HEK293 (cell line): ENCODE data around the gene SIAH2.

Source experiments
- CTCF ChIA-PET: fragments of 350-600 bp; formaldehyde crosslinking; extraction: SDS; loops from one replicate; lab custom pipeline; 2021; ENCODE audit warnings: antibody characterized with exemption; lab: Yijun Ruan, JAX
- POLR2A ChIA-PET: fragments of 300-600 bp; formaldehyde crosslinking; extraction: SDS; loops from one replicate; lab custom pipeline; 2020; ENCODE audit warnings: antibody characterized with exemption, inconsistent platforms; lab: Yijun Ruan, JAX
- H3K27ac ChIP-seq: fragments of 200-500 bp; sonication (Bioruptor generic); 2 replicates; pipeline ENCODE4 v1.5.1; 2014; ENCODE audit warnings: low read depth, low read length, control low read depth, inconsistent platforms; ENCODE audit errors: extremely low read depth
- H3K36me3 ChIP-seq, 2 experiments: fragments of 200-500 bp in 1 of 2; sonication (Bioruptor generic) in 1 of 2; 1 replicate in 1 of 2; 2 replicates in 1 of 2; pipeline ENCODE4 v1.5.1; 2014 to 2017; ENCODE audit warnings: inconsistent platforms in 2 of 2, low read length in 2 of 2; ENCODE audit not compliant: control insufficient read depth in 2 of 2, insufficient read depth in 1 of 2
- H3K4me1 ChIP-seq: fragments of 200-500 bp; sonication (Bioruptor generic); 2 replicates; pipeline ENCODE4 v1.5.1; 2014; ENCODE audit warnings: mild to moderate bottlenecking, low read length, inconsistent platforms; ENCODE audit not compliant: control insufficient read depth, insufficient read depth
- H3K4me3 ChIP-seq: 2 replicates; pipeline ENCODE4 v1.5.1; 2011; ENCODE audit warnings: low read depth, mild to moderate bottlenecking, control low read depth, low read length, moderate library complexity
- H3K9me3 ChIP-seq: fragments of 200-500 bp; sonication (Bioruptor generic); 2 replicates; pipeline ENCODE4 v1.5.1; 2014; ENCODE audit warnings: low read depth, low read length, inconsistent platforms; ENCODE audit not compliant: control insufficient read depth, insufficient read depth
- GLI2 ChIP-seq: fragments of 450-650 bp; formaldehyde crosslinking; IDR thresholded peaks from 2 replicates; pipeline ENCODE4; 2017; ENCODE audit warnings: missing biosample characterization, missing genetic modification characterization, low read depth, borderline replicate concordance
- KLF16 ChIP-seq: fragments of 450-650 bp; formaldehyde crosslinking; IDR thresholded peaks from 2 replicates; pipeline ENCODE4 v1.5.1; 2017; ENCODE audit warnings: missing biosample characterization, missing genetic modification characterization
- MZF1 ChIP-seq: fragments of 450-650 bp; formaldehyde crosslinking; IDR thresholded peaks from 2 replicates; pipeline ENCODE4 v1.5.1; 2017; ENCODE audit warnings: missing biosample characterization, missing genetic modification characterization, borderline replicate concordance
- OVOL3 ChIP-seq: fragments of 450-650 bp; formaldehyde crosslinking; IDR thresholded peaks from 2 replicates; pipeline ENCODE4 v1.5.1; 2016; ENCODE audit warnings: missing biosample characterization, missing genetic modification characterization
- SCRT1 ChIP-seq: fragments of 450-650 bp; formaldehyde crosslinking; IDR thresholded peaks from 2 replicates; pipeline ENCODE4 v1.5.1; 2016; ENCODE audit warnings: missing biosample characterization, missing genetic modification characterization, borderline replicate concordance
- SP2 ChIP-seq: fragments of 450-650 bp; formaldehyde crosslinking; IDR thresholded peaks from 2 replicates; pipeline ENCODE4 v1.5.1; 2016; ENCODE audit warnings: missing biosample characterization, missing genetic modification characterization
- ZBTB11 ChIP-seq: fragments of 450-650 bp; formaldehyde crosslinking; conservative IDR thresholded peaks from 2 replicates; pipeline ENCODE4 v1.5.1; 2016; ENCODE audit warnings: low read depth, missing biosample characterization, missing genetic modification characterization
- ZFHX2 ChIP-seq: fragments of 450-650 bp; formaldehyde crosslinking; conservative IDR thresholded peaks from 2 replicates; pipeline ENCODE4 v1.5.1; 2016; ENCODE audit warnings: missing biosample characterization, missing genetic modification characterization
- ZNF24 ChIP-seq: fragments of 450-650 bp; formaldehyde crosslinking; IDR thresholded peaks from 2 replicates; pipeline ENCODE4 v1.5.1; 2016; ENCODE audit warnings: missing biosample characterization, missing genetic modification characterization
- ZNF341 ChIP-seq: fragments of 450-650 bp; formaldehyde crosslinking; IDR thresholded peaks from 2 replicates; pipeline ENCODE4; 2016; ENCODE audit warnings: low read depth, missing biosample characterization, missing genetic modification characterization
- ZNF366 ChIP-seq: fragments of 450-650 bp; formaldehyde crosslinking; conservative IDR thresholded peaks from 2 replicates; pipeline ENCODE4 v1.5.1; 2016; ENCODE audit warnings: missing biosample characterization, missing genetic modification characterization
- ZNF416 ChIP-seq: fragments of 450-650 bp; formaldehyde crosslinking; IDR thresholded peaks from 2 replicates; pipeline ENCODE4 v1.5.1; 2016; ENCODE audit warnings: missing biosample characterization, missing genetic modification characterization
- ZNF433 ChIP-seq: fragments of 450-650 bp; formaldehyde crosslinking; IDR thresholded peaks from 2 replicates; pipeline ENCODE4 v1.5.1; 2016; ENCODE audit warnings: missing biosample characterization, missing genetic modification characterization, low read depth
- ZNF473 ChIP-seq: fragments of 450-650 bp; formaldehyde crosslinking; IDR thresholded peaks from 2 replicates; pipeline ENCODE4 v1.5.1; 2017; ENCODE audit warnings: missing biosample characterization, missing genetic modification characterization
- ZSCAN5A ChIP-seq: fragments of 450-650 bp; formaldehyde crosslinking; IDR thresholded peaks from 2 replicates; pipeline ENCODE4 v1.5.1; 2016; ENCODE audit warnings: missing biosample characterization, missing genetic modification characterization
- TF ChIP-seq, protein P1 (sequence below): fragments of 450-650 bp; formaldehyde crosslinking; IDR thresholded peaks from 2 replicates; pipeline ENCODE4 v1.5.1; 2017; ENCODE audit warnings: missing biosample characterization, missing genetic modification characterization
- TF ChIP-seq, protein P2 (sequence below): fragments of 450-650 bp; formaldehyde crosslinking; IDR thresholded peaks from 2 replicates; pipeline ENCODE4 v1.5.1; 2016; ENCODE audit warnings: missing biosample characterization, missing genetic modification characterization

Gene SIAH2

DNA sequence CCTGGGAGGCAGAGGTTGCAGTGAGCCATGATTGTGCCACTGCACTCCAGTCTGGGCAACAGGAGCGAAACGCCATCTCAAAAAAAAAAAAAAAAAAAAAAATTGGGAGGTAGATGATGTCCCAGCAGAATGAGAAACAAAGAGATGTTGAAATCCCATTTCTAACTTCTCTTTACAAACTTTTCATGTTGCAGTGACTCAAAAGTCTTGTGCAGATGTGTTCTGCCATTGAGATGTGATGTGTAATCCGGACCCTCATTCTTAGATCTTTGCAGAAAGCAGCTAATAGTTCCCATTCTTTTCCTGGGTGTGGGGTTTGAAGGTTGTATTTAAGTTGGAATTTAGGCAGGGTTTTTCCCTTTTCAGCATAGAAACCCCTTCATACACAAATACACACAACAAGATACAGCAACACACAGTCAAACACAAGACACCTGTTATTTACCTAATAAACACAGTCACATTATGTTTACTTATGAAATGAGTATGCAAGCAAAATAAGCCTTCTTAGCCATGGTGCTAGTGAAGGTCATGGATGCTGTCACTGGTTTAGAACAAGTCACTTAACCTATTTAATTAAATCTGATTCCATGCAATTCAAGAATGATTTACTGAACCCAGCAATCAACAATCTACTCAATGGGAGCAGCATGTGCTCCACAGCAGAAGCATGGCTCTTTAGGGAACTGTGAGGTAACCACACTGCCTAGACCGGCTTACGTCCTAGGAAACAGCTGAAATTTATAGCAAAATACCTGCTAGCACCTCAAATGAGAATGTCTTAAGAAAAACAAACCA, 14.9 kb downstream of the SIAH2 start (continued):
- TF ChIP-seq KLF16 (tag by site-specific recombination) (no peak), ZNF366 (tag by site-specific recombination) (no peak), GLI2 (tag by site-specific recombination) (no peak), ZNF433 (tag by site-specific recombination) (no peak)
- TF ChIP-seq, protein P1, sequence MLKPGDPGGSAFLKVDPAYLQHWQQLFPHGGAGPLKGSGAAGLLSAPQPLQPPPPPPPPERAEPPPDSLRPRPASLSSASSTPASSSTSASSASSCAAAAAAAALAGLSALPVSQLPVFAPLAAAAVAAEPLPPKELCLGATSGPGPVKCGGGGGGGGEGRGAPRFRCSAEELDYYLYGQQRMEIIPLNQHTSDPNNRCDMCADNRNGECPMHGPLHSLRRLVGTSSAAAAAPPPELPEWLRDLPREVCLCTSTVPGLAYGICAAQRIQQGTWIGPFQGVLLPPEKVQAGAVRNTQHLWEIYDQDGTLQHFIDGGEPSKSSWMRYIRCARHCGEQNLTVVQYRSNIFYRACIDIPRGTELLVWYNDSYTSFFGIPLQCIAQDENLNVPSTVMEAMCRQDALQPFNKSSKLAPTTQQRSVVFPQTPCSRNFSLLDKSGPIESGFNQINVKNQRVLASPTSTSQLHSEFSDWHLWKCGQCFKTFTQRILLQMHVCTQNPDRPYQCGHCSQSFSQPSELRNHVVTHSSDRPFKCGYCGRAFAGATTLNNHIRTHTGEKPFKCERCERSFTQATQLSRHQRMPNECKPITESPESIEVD, result 0 out of 2 replicates have a peak, but pooled peaks have one; percentile 58
- TF ChIP-seq, all 188 proteins: peak for 2

GRCh38 chr3:150746791-150747590, 16.0 kb downstream of the SIAH2 start:
- Histone ChIP-seq H3K36me3 (peaks cover 0 to 5% of the 10 kb centered on the region in 2 experiments; a peak in 1 of 3 replicates), H3K4me1 (peaks cover 10% of the 10 kb centered on the region), H3K4me3 (no peak overlapping the region), H3K9me3 (no peaks in the 10 kb centered on the region), H3K27ac (no peak overlapping the region)
- CTCF ChIA-PET, result interaction anchor here (1.8 kb wide), 1 partner anchor 25 kb away, joined by 9 read pairs; no protein-coding TSS in a partner anchor
- TF ChIP-seq ZNF416 (tag by site-specific recombination), result no peak
- no peak for TF ChIP-seq ZNF24 (tag by site-specific recombination)
- no peak for TF ChIP-seq SP2
- no peak for TF ChIP-seq ZNF433 (tag by site-specific recombination)
- TF ChIP-seq ZFHX2 (tag by site-specific recombination), result no peak
- no peak for TF ChIP-seq ZNF341 (tag by site-specific recombination)
- TF ChIP-seq ZNF473 (tag by site-specific recombination), result no peak
- no peak for TF ChIP-seq OVOL3
- TF ChIP-seq ZSCAN5A (tag by site-specific recombination), result no peak
- no peak for TF ChIP-seq ZBTB11 (tag by site-specific recombination)
- TF ChIP-seq, protein P2, sequence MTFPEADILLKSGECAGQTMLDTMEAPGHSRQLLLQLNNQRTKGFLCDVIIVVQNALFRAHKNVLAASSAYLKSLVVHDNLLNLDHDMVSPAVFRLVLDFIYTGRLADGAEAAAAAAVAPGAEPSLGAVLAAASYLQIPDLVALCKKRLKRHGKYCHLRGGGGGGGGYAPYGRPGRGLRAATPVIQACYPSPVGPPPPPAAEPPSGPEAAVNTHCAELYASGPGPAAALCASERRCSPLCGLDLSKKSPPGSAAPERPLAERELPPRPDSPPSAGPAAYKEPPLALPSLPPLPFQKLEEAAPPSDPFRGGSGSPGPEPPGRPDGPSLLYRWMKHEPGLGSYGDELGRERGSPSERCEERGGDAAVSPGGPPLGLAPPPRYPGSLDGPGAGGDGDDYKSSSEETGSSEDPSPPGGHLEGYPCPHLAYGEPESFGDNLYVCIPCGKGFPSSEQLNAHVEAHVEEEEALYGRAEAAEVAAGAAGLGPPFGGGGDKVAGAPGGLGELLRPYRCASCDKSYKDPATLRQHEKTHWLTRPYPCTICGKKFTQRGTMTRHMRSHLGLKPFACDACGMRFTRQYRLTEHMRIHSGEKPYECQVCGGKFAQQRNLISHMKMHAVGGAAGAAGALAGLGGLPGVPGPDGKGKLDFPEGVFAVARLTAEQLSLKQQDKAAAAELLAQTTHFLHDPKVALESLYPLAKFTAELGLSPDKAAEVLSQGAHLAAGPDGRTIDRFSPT, result no peak
- no peak for TF ChIP-seq SCRT1
- TF ChIP-seq MZF1 (tag by site-specific recombination), result no peak
- POLR2A ChIA-PET, result interaction anchor here (1.2 kb wide), 1 partner anchor 16 kb away, joined by 3 read pairs; the partner anchor contains the start of gene SIAH2
